A673 (cell line): ENCODE data around the gene PMPCA.

ENCODE experiments used
- CTCF ChIP-seq: fragments of 300-800, 200-600 bp; sonication (generic); conservative IDR thresholded peaks from 2 replicates; pipeline ENCODE4 v1.5.1; 2017; ENCODE audit warnings: low read depth, mild to moderate bottlenecking, antibody characterized with exemption, low read length, moderate library complexity, mixed read lengths
- EZH2 ChIP-seq: fragments of 200-600 bp; sonication (generic); IDR thresholded peaks from 2 replicates; pipeline ENCODE4 v1.6.1; 2017; ENCODE audit warnings: borderline replicate concordance, low read depth, mild to moderate bottlenecking, mixed read lengths, antibody characterized with exemption, low read length; ENCODE audit not compliant: poor library complexity, severe bottlenecking

- no peak for TF ChIP-seq CTCF
- no peak for TF ChIP-seq EZH2
These were observed 31.8 kb downstream of the PMPCA start for GRCh38 chr9:136442265-136442664.
